Panc1 (cell line): ENCODE results near the gene MAP6. TPM values are rescaled to one million over a fixed set of nuclear protein-coding genes. Genes with fewer than 3 reads are reported as not detected.

Experiments used
- ATAC-seq: fragments of 200-7000 bp; cut with Tn5 transposase; 2 replicates; pipeline ENCODE4 v1.9.1; 2020; ENCODE audit warnings: mild to moderate bottlenecking, moderate library complexity
- BruUV-seq: library from RNA; stranded (reverse); fragments of 400-500 nt; replicated peaks from 2 replicates; lab custom pipeline; 2021; lab: Mats Ljungman, UMichigan
- CTCF ChIA-PET: fragments of 300-600 bp; sonication (Branson Sonifier 250); formaldehyde crosslinking; loops from one replicate; lab custom pipeline; 2022; ENCODE audit warnings: antibody characterized with exemption; lab: Charles Lee
- POLR2A ChIA-PET: fragments of 300-600 bp; sonication (Branson Sonifier 250); formaldehyde crosslinking; loops from one replicate; lab custom pipeline; 2022; ENCODE audit warnings: antibody characterized with exemption; lab: Charles Lee
- DNase-seq: peaks from one replicate; pipeline ENCODE4 v3.0.0-alpha.2; 2010; ENCODE audit warnings: low read depth, low spot score
- H3K27ac ChIP-seq: 2 replicates; pipeline ENCODE4 v1.5.1; 2011; ENCODE audit warnings: mild to moderate bottlenecking, low read length, inconsistent platforms
- H3K27me3 ChIP-seq: fragments of 200-500 bp; sonication (Bioruptor generic); 2 replicates; pipeline ENCODE4 v1.6.0; 2014; ENCODE audit warnings: low read length, inconsistent platforms; ENCODE audit not compliant: control insufficient read depth, insufficient read depth
- H3K36me3 ChIP-seq: fragments of 200-500 bp; sonication (Bioruptor generic); 2 replicates; pipeline ENCODE4 v1.5.1; 2014; ENCODE audit warnings: inconsistent platforms, mild to moderate bottlenecking, low read length, moderate library complexity; ENCODE audit not compliant: control insufficient read depth, insufficient read depth
- H3K4me1 ChIP-seq: 2 replicates; pipeline ENCODE4 v1.5.1; 2011; ENCODE audit warnings: inconsistent platforms, mild to moderate bottlenecking, low read length, moderate library complexity; ENCODE audit not compliant: control insufficient read depth, insufficient read depth
- H3K4me3 ChIP-seq, 2 experiments: 2 replicates each; pipeline ENCODE4 v1.5.1; 2011 to 2012; ENCODE audit warnings: low read depth in 2 of 2, low read length in 2 of 2, mild to moderate bottlenecking in 2 of 2, inconsistent platforms in 1 of 2, moderate library complexity in 1 of 2
- H3K9me3 ChIP-seq: fragments of 200-500 bp; sonication (Bioruptor generic); 2 replicates; pipeline ENCODE4 v1.5.1; 2014; ENCODE audit warnings: low read depth, mild to moderate bottlenecking, inconsistent platforms, low read length, moderate library complexity; ENCODE audit not compliant: control insufficient read depth, insufficient read depth
- CTCF ChIP-seq: fragments of 450-650 bp; IDR thresholded peaks from 2 replicates; pipeline ENCODE4 v1.5.1; 2017; ENCODE audit warnings: mild to moderate bottlenecking
- POLR2AphosphoS5 ChIP-seq: IDR thresholded peaks from 2 replicates; pipeline ENCODE4 v1.6.1; 2012; ENCODE audit warnings: mild to moderate bottlenecking, low read depth, low read length, moderate library complexity
- REST ChIP-seq, 2 experiments: IDR thresholded peaks; 2 replicates each; pipeline ENCODE4 v1.6.1; 2011 to 2012; ENCODE audit warnings: low read depth in 2 of 2, control low read depth in 1 of 2, low read length in 1 of 2, mild to moderate bottlenecking in 1 of 2, moderate library complexity in 1 of 2; ENCODE audit not compliant: insufficient read depth in 1 of 2
- SIN3A ChIP-seq: IDR thresholded peaks from 2 replicates; pipeline ENCODE4 v1.6.1; 2012; ENCODE audit warnings: low read depth, mild to moderate bottlenecking, low read length, moderate library complexity, borderline replicate concordance; ENCODE audit not compliant: insufficient read depth
- TCF7L2 ChIP-seq: IDR thresholded peaks from 2 replicates; pipeline ENCODE4 v1.6.1; 2011; ENCODE audit warnings: mild to moderate bottlenecking, low read depth, low read length, inconsistent platforms
- in situ Hi-C: cut with HindIII; loops from 2 replicates; pipeline ENCODE4 v1.10.0; 2016; ENCODE audit warnings: low sequenced_read_pairs, low pct_unique_long_range_greater_than_20kb
- intact Hi-C: fragments of 100-400 bp; cut with micrococcal nuclease; formaldehyde crosslinking; loops from one replicate; pipeline ENCODE4 v1.10.0; 2022; ENCODE audit not compliant: unreplicated experiment
- total RNA-seq: library from RNA; stranded (reverse); gene quantifications from one replicate; pipeline ENCODE4 v1.2.1, GENCODE V29; 2021; ENCODE audit not compliant: unreplicated experiment

The MAP6 gene
- total RNA-seq, 1 experiment from 2014 or later, result 0.21 TPM

- in situ Hi-C loops (no loop called here), intact Hi-C loops (no loop called here)
- BruUV-seq, result no TSS peak
- ATAC-seq (no peak), DNase-seq (no peak)
- no peak overlapping the region for H3K27ac ChIP-seq
- no peak overlapping the region for H3K4me3 ChIP-seq
- H3K9me3 ChIP-seq, result no peaks in the 10 kb centered on the region
- ChIA-PET POLR2A (no interaction called here), CTCF (no interaction called here)
- peaks cover 15% of the 10 kb centered on the region; the same call in 1 of the 2 replicates for H3K27me3 ChIP-seq
- no peaks in the 10 kb centered on the region for H3K4me1 ChIP-seq
- no peak for TF ChIP-seq CTCF
- TF ChIP-seq SIN3A, result no peak
- no peak for TF ChIP-seq POLR2AphosphoS5
- TF ChIP-seq REST (IDR thresholded peaks at IDR 0.05; ENCODE audit: insufficient read depth in 1 of 2, low read depth in 2 of 2, low read length in 1 of 2), result no peak
- no peak for TF ChIP-seq TCF7L2
- H3K36me3 ChIP-seq, result no peaks in the 10 kb centered on the region
Observed at GRCh38 chr11:75644946-75645345, 23.9 kb downstream of the MAP6 start.

- Histone ChIP-seq H3K4me3 (no peak overlapping the region), H3K27me3 (peaks cover 15% of the 10 kb centered on the region; the same call in 1 of the 2 replicates), H3K27ac (no peak overlapping the region), H3K36me3 (no peaks in the 10 kb centered on the region), H3K4me1 (no peaks in the 10 kb centered on the region), H3K9me3 (no peaks in the 10 kb centered on the region)
- DNase-seq (no peak), ATAC-seq (no peak)
- in situ Hi-C loops, result no loop called here
- intact Hi-C loops, result no loop called here
- BruUV-seq, result no TSS peak
- CTCF ChIA-PET, result no interaction called here
- TF ChIP-seq CTCF (no peak), SIN3A (no peak), POLR2AphosphoS5 (no peak), TCF7L2 (no peak), REST (IDR thresholded peaks at IDR 0.05; ENCODE audit: insufficient read depth in 1 of 2, low read depth in 2 of 2, low read length in 1 of 2) (no peak)
- POLR2A ChIA-PET, result no interaction called here
Observed at GRCh38 chr11:75644370-75644769, 24.5 kb downstream of the MAP6 start.
